Testis (tissue), 3 donors: ENCODE measurements around the gene RUNX1. TPM values are rescaled to one million over a fixed set of nuclear protein-coding genes. Genes with fewer than 3 reads are reported as not detected.

ENCODE experiments used
- DNase-seq: peaks from one replicate; pipeline ENCODE4 v3.0.0-alpha.2; 2019
- H3K27ac ChIP-seq, 2 donors: fragments of 200-600 bp; sonication (generic); one replicate each; pipeline ENCODE4 v1.5.1; 2019
- H3K27me3 ChIP-seq: fragments of 200-600 bp; sonication (generic); one replicate; pipeline ENCODE4 v1.5.1; 2019
- H3K36me3 ChIP-seq: fragments of 200-600 bp; sonication (generic); one replicate; pipeline ENCODE4 v1.5.1; 2017; ENCODE audit warnings: low read depth; ENCODE audit errors: missing control alignments
- H3K4me1 ChIP-seq: fragments of 200-600 bp; sonication (generic); one replicate; pipeline ENCODE4 v1.5.1; 2019
- H3K4me3 ChIP-seq, 2 donors: fragments of 200-600 bp; sonication (generic); one replicate each; pipeline ENCODE4 v1.5.1; 2017 to 2019
- H3K9me3 ChIP-seq: fragments of 200-600 bp; sonication (generic); one replicate; pipeline ENCODE4 v1.5.1; 2017
- CTCF ChIP-seq, 3 experiments: fragments of 450-650 bp in 2 of 3; fragments of 200-600 bp in 1 of 3; sonication (generic) in 1 of 3; IDR thresholded peaks; one replicate each; pipeline ENCODE4 v1.5.1; 2016 to 2019; ENCODE audit warnings: antibody characterized with exemption in 3 of 3, mild to moderate bottlenecking in 2 of 3, moderate library complexity in 1 of 3
- POLR2A ChIP-seq: fragments of 450-650 bp; IDR thresholded peaks from one replicate; pipeline ENCODE4 v1.6.1; 2017; ENCODE audit warnings: antibody characterized with exemption, mild to moderate bottlenecking, moderate library complexity
- WGBS, 2 donors: methylation state at CpG; one replicate each; pipeline ENCODE4 v1.1.5; 2018; 5-methylcytosine and 5-hydroxymethylcytosine counted together
- intact Hi-C: fragments of 100-400 bp; cut with DNase I; formaldehyde crosslinking; loops from one replicate; pipeline ENCODE4 v1.15.1; 2023; ENCODE audit warnings: low total_unique reads
- polyA plus RNA-seq: library from polyadenylated mRNA; stranded (reverse); fragments of 350-450 nt; fragmentation: Illumina TruSeq; extraction: RNeasy Lipid Tissue Mini Kit (QIAGEN cat#74804); gene quantifications from one replicate; pipeline ENCODE4 v1.2.3, GENCODE V29; 2014; ENCODE audit warnings: low read depth, low replicate concordance; ENCODE audit not compliant: insufficient read depth
- total RNA-seq, 2 donors: library from RNA; depleted of rRNA; stranded (reverse); fragments of >200 nt; gene quantifications; one replicate each; pipeline ENCODE4 v1.2.3, GENCODE V29; 2016

RUNX1 gene
- total and polyA plus RNA-seq, 3 donors from 2014 or later, result 11.1 to 28.7 (median 24.3) TPM

- Histone ChIP-seq H3K27me3 (no peaks in the 10 kb centered on the region), H3K4me3 (no peak overlapping the region), H3K36me3 (no peaks in the 10 kb centered on the region), H3K4me1 (peaks cover 6% of the 10 kb centered on the region), H3K27ac (no peak overlapping the region), H3K9me3 (no peaks in the 10 kb centered on the region)
- 79 to 92% methylated on average over 7 to 8 of the region's 8 CpGs for WGBS, 2 donors
- no peak for TF ChIP-seq POLR2A
- no peak for DNase-seq
- intact Hi-C loops, result no loop called here
Measured at GRCh38 chr21:34864370-34865149, 184.5 kb downstream of the RUNX1 start.

GRCh38 chr21:34862951-34863350 is 186.2 kb downstream of the RUNX1 start:
- no peak for TF ChIP-seq POLR2A
- no peak for TF ChIP-seq CTCF (IDR thresholded peaks at IDR 0.05)
- 95 to 98% methylated on average over 3 of the region's 3 CpGs for WGBS, 2 donors
- Histone ChIP-seq H3K27me3 (no peaks in the 10 kb centered on the region), H3K4me1 (peaks cover 6% of the 10 kb centered on the region), H3K9me3 (no peaks in the 10 kb centered on the region), H3K27ac (no peak overlapping the region), H3K36me3 (no peaks in the 10 kb centered on the region), H3K4me3 (no peak overlapping the region)
- intact Hi-C loops, result no loop called here
- no peak for DNase-seq

GRCh38 chr21:34861258-34861657 is 187.8 kb downstream of the RUNX1 start:
- no peak for DNase-seq
- no peaks in the 10 kb centered on the region for H3K9me3 ChIP-seq
- TF ChIP-seq CTCF (IDR thresholded peaks at IDR 0.05) (no peak), POLR2A (no peak)
- H3K4me3 ChIP-seq, result no peak overlapping the region
- H3K36me3 ChIP-seq, result no peaks in the 10 kb centered on the region
- intact Hi-C loops, result no loop called here
- peaks cover 6% of the 10 kb centered on the region for H3K4me1 ChIP-seq
- H3K27ac ChIP-seq, result no peak overlapping the region
- WGBS, 2 donors, result 84 to 96% methylated on average over 4 of the region's 4 CpGs
- H3K27me3 ChIP-seq, result no peaks in the 10 kb centered on the region

DNA sequence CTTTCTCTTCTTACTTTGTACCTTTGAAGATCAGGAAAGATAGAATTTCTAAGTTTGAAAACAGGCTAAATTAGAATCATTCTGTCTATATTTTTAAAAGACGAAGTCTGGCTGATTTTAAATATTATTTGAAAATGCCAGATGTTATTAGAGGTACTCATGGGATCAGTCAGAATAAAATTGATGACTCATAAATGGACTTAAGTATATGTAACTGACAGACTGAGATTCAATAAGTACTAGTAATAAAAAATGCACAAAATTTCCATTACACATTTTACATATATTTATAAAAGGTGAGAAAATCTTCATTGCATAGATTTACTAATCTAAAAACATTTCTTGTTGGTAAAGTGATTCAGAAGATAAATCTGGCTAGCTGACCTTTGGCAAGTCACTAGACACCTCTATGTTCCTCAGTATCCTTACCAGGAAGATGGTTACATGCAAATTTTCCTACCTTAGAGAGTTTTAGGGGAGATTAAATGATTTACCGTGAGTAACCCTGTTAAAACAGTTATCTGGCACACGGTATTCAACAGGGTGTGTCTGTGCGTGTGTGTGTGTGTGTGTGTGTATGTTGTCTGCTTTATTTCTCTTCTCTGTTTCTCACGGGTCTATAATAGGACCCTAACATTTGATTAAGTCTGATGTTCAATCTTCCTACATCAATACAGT is 189.0 kb downstream of the RUNX1 start:
- Histone ChIP-seq H3K9me3 (no peaks in the 10 kb centered on the region), H3K4me1 (peaks cover 6% of the 10 kb centered on the region), H3K36me3 (no peaks in the 10 kb centered on the region), H3K27ac (no peak overlapping the region), H3K27me3 (no peaks in the 10 kb centered on the region), H3K4me3 (no peak overlapping the region)
- WGBS, 2 donors, result 76 to 82% methylated on average over 5 of the region's 5 CpGs
- TF ChIP-seq POLR2A (no peak), CTCF (IDR thresholded peaks at IDR 0.05) (no peak)
- no peak for DNase-seq
- intact Hi-C loops, result no loop called here

GRCh38 chr21:34858559-34858958 is 190.5 kb downstream of the RUNX1 start:
- DNase-seq, result peak; percentile 24
- WGBS, 2 donors, result 40 to 72% methylated on average over 3 of the region's 3 CpGs
- Histone ChIP-seq H3K4me3 (no peak overlapping the region), H3K27me3 (no peaks in the 10 kb centered on the region), H3K27ac (no peak overlapping the region), H3K9me3 (no peaks in the 10 kb centered on the region), H3K36me3 (no peaks in the 10 kb centered on the region), H3K4me1 (no peaks in the 10 kb centered on the region)
- TF ChIP-seq POLR2A (no peak), CTCF (IDR thresholded peaks at IDR 0.05) (no peak)
- intact Hi-C loops, result no loop called here
